Suprapubic skin (tissue), 3 donors: ENCODE measurements around the gene PPBP.

Experiments used
- CTCF ChIP-seq, 2 donors: fragments of 200-600 bp in 1 of 2; fragments of 450-650 bp in 1 of 2; sonication (generic) in 1 of 2; IDR thresholded peaks; one replicate each; pipeline ENCODE4 v1.5.1; 2016 to 2019; ENCODE audit warnings: antibody characterized with exemption in 2 of 2, mild to moderate bottlenecking in 1 of 2, moderate library complexity in 1 of 2
- POLR2A ChIP-seq, 2 donors: fragments of 450-650 bp; IDR thresholded peaks; one replicate each; pipeline ENCODE4 v1.6.1; 2017; ENCODE audit warnings: antibody characterized with exemption in 2 of 2, mild to moderate bottlenecking in 2 of 2, moderate library complexity in 2 of 2

GRCh38 chr4:74037076-74037955 is 49.3 kb upstream of the PPBP start:
- TF ChIP-seq CTCF (IDR thresholded peaks at IDR 0.05) = no peak
- no peak for TF ChIP-seq POLR2A (IDR thresholded peaks at IDR 0.05)
